Measurements from ENCODE around the gene PAGR1.
"Not testable (repeated sequence)": the region's sequence is repeated elsewhere in the genome, so short reads cannot be mapped to it uniquely, and the experiment has no call there.

Gene PAGR1

DNA sequence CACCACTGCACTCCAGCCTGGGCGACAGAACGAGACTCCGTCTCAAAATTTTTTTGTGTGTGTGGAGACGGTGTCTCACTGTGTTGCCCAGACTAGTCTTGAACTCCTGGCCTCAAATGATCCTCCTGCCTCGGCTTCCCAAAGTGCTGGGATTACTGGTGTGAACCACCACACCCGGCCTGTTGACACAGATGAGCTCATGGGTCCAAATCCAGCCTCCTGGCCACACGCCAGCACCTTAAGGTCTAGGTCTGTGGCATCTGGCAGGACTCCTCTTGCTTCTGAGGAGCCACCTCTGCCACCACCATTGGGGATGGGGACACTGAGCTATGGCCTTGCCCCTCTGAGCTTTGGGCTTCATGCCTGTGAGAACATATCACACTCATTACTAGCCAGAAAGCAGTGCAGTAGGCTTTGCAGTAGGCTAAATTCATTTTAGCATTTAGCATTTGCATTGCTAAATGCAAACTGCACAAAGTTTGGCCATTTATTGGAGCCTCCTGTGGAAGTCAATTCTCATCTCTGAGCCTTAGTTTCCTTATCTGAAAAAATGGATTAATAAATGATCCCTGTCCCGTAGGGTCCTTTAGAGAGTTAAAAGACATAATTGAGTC, 52.6 kb downstream of the PAGR1 start:
- H3K4me3 ChIP-seq (ENCODE audit: low read depth, low read length), result no peak overlapping the region
- TF ChIP-seq, protein P1, sequence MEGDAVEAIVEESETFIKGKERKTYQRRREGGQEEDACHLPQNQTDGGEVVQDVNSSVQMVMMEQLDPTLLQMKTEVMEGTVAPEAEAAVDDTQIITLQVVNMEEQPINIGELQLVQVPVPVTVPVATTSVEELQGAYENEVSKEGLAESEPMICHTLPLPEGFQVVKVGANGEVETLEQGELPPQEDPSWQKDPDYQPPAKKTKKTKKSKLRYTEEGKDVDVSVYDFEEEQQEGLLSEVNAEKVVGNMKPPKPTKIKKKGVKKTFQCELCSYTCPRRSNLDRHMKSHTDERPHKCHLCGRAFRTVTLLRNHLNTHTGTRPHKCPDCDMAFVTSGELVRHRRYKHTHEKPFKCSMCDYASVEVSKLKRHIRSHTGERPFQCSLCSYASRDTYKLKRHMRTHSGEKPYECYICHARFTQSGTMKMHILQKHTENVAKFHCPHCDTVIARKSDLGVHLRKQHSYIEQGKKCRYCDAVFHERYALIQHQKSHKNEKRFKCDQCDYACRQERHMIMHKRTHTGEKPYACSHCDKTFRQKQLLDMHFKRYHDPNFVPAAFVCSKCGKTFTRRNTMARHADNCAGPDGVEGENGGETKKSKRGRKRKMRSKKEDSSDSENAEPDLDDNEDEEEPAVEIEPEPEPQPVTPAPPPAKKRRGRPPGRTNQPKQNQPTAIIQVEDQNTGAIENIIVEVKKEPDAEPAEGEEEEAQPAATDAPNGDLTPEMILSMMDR (IDR thresholded peaks at IDR 0.05; ENCODE audit: low read depth, low read length), result no peak

DNA sequence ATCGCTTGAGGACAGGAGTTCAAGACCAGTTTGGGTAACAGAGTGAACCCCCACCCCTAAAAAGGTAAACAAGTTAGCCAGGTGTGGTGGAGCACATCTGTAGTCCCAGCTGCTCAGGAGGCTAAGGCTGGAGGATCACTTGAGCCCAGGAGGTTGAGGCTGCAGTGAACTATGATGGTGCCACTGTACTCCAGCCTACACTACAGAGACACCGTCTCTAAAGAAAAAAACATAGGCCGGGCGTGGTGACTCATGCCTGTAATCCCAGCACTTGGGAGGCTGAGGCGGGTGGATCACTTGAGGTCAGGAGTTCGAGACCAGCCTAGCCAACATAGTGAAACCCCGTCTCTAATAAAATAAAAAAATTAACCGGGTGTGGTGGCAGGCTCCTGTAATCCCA, 53.1 kb downstream of the PAGR1 start:
- not testable (repeated sequence) for H3K4me3 ChIP-seq (ENCODE audit: low read depth, low read length)

All from WI38 (cell line).